Activated T-cell treated with anti-CD3 and anti-CD28 coated beads, Interleukin-2, amount 50 U/mL, for 72 hours (primary cell): ENCODE results near the gene SLC29A1. TPM values are rescaled to one million over a fixed set of nuclear protein-coding genes. Genes with fewer than 3 reads are reported as not detected.
A peak's percentile ranks its signal among the peaks of the same experiment; 100 is the strongest.
"Not testable (repeated sequence)": the region's sequence is repeated elsewhere in the genome, so short reads cannot be mapped to it uniquely, and the experiment has no call there.

Experiments
- ATAC-seq, 2 donors: fragments of 150-1000 bp; cut with Tn5 transposase; replicated peaks in 1 of 2; 2 replicates each; pipeline ENCODE4 v1.10.0; 2021; ENCODE audit warnings: moderate library complexity in 2 of 2, mild to moderate bottlenecking in 1 of 2
- DNase-seq, 2 donors: peaks; one replicate each; pipeline ENCODE4 v3.0.0; 2021 to 2022; ENCODE audit warnings: mixed read lengths in 1 of 2
- H3K27ac Mint-ChIP-seq: one replicate; pipeline ENCODE4 v1.8.0; 2022; ENCODE audit warnings: mild to moderate bottlenecking, moderate library complexity, mixed read lengths
- H3K27me3 Mint-ChIP-seq: one replicate; pipeline ENCODE4 v1.8.0; 2022; ENCODE audit warnings: low read depth, mixed read lengths
- H3K36me3 Mint-ChIP-seq, 2 donors: one replicate each; pipeline ENCODE4 v1.8.0; 2022; ENCODE audit warnings: mixed read lengths in 2 of 2, mild to moderate bottlenecking in 1 of 2; ENCODE audit not compliant: insufficient read depth in 2 of 2
- H3K4me1 Mint-ChIP-seq: one replicate; pipeline ENCODE4 v1.8.0; 2022; ENCODE audit warnings: low read depth, mixed read lengths
- H3K4me3 Mint-ChIP-seq, 2 donors: one replicate each; pipeline ENCODE4 v1.8.0; 2022; ENCODE audit warnings: mild to moderate bottlenecking in 2 of 2, mixed read lengths in 2 of 2, moderate library complexity in 2 of 2
- H3K9me3 Mint-ChIP-seq, 2 donors: one replicate each; pipeline ENCODE4 v1.8.0; 2022; ENCODE audit warnings: mixed read lengths in 2 of 2
- total RNA-seq, 2 donors: library from RNA; stranded (reverse); gene quantifications; one replicate each; pipeline ENCODE4 v1.2.3, GENCODE V29; 2022

The SLC29A1 gene
- total RNA-seq, 2 donors from 2014 or later = 21.7 to 28.0 TPM

- ATAC-seq = no peak
- DNase-seq = no peak
- H3K36me3 Mint-ChIP-seq = peaks cover 0 to 8% of the 10 kb centered on the region in 2 donors
- no peaks in the 10 kb centered on the region for H3K9me3 Mint-ChIP-seq
- no peaks in the 10 kb centered on the region for H3K27me3 Mint-ChIP-seq
- H3K4me1 Mint-ChIP-seq = peaks cover 30% of the 10 kb centered on the region
- H3K27ac Mint-ChIP-seq = no peak overlapping the region
- no peak overlapping the region for H3K4me3 Mint-ChIP-seq
Measured at GRCh38 chr6:44228836-44229235, 5.4 kb downstream of the SLC29A1 start.

- H3K36me3 Mint-ChIP-seq = peaks cover 0 to 8% of the 10 kb centered on the region in 2 donors
- H3K4me1 Mint-ChIP-seq = peaks cover 31% of the 10 kb centered on the region
- ATAC-seq (no peak), DNase-seq (no peak)
- no peak overlapping the region for H3K4me3 Mint-ChIP-seq
- no peaks in the 10 kb centered on the region for H3K27me3 Mint-ChIP-seq
- H3K9me3 Mint-ChIP-seq = no peaks in the 10 kb centered on the region
- H3K27ac Mint-ChIP-seq = no peak overlapping the region
Measured at GRCh38 chr6:44229376-44230033, 6.1 kb downstream of the SLC29A1 start.

GRCh38 chr6:44230034-44230675, 6.8 kb downstream of the SLC29A1 start:
- H3K4me1 Mint-ChIP-seq = peaks cover 25% of the 10 kb centered on the region
- no peak overlapping the region for H3K27ac Mint-ChIP-seq
- peaks cover 0 to 8% of the 10 kb centered on the region in 2 donors for H3K36me3 Mint-ChIP-seq
- DNase-seq = no peak
- H3K4me3 Mint-ChIP-seq = no peak overlapping the region
- H3K27me3 Mint-ChIP-seq = no peaks in the 10 kb centered on the region
- H3K9me3 Mint-ChIP-seq = no peaks in the 10 kb centered on the region
- ATAC-seq = no peak

- H3K27ac Mint-ChIP-seq, H3K36me3 Mint-ChIP-seq, DNase-seq, ATAC-seq, H3K4me3 Mint-ChIP-seq, H3K27me3 Mint-ChIP-seq, H3K9me3 Mint-ChIP-seq: not testable (repeated sequence)
- H3K4me1 Mint-ChIP-seq = peaks cover 13% of the 10 kb centered on the region
Measured at GRCh38 chr6:44231426-44231825, 8.0 kb downstream of the SLC29A1 start.

GRCh38 chr6:44232676-44233566, 9.5 kb downstream of the SLC29A1 start:
- Mint-ChIP-seq H3K9me3 (no peaks in the 10 kb centered on the region), H3K4me1 (peaks cover 25% of the 10 kb centered on the region), H3K27ac (no peak overlapping the region), H3K27me3 (no peaks in the 10 kb centered on the region), H3K4me3 (no peak overlapping the region), H3K36me3 (peaks cover 0 to 7% of the 10 kb centered on the region in 2 donors)
- no peak for ATAC-seq
- no peak for DNase-seq

GRCh38 chr6:44233567-44234100, 10.2 kb downstream of the SLC29A1 start:
- Mint-ChIP-seq H3K36me3 (peaks cover 0 to 7% of the 10 kb centered on the region in 2 donors), H3K4me1 (peaks cover 32% of the 10 kb centered on the region), H3K4me3 (no peak overlapping the region), H3K27ac (no peak overlapping the region), H3K9me3 (no peaks in the 10 kb centered on the region), H3K27me3 (no peaks in the 10 kb centered on the region)
- no peak for ATAC-seq
- no peak for DNase-seq

- Mint-ChIP-seq H3K36me3 (peaks cover 0 to 7% of the 10 kb centered on the region in 2 donors), H3K9me3 (no peaks in the 10 kb centered on the region), H3K27ac (no peak overlapping the region), H3K4me3 (no peak overlapping the region), H3K4me1 (peaks cover 38% of the 10 kb centered on the region), H3K27me3 (no peaks in the 10 kb centered on the region)
- DNase-seq (peak in 1 of 2 donors; percentile 26), ATAC-seq (no peak)
Measured at GRCh38 chr6:44234101-44235025, 11.0 kb downstream of the SLC29A1 start.

- Mint-ChIP-seq H3K9me3 (no peaks in the 10 kb centered on the region), H3K4me1 (peaks cover 38% of the 10 kb centered on the region), H3K27ac (no peak overlapping the region), H3K4me3 (no peak overlapping the region), H3K27me3 (no peaks in the 10 kb centered on the region), H3K36me3 (peaks cover 0 to 7% of the 10 kb centered on the region in 2 donors)
- ATAC-seq = no peak
- DNase-seq = no peak
Measured at GRCh38 chr6:44235269-44235668, 11.9 kb downstream of the SLC29A1 start.

GRCh38 chr6:44235891-44236516, 12.6 kb downstream of the SLC29A1 start:
- Mint-ChIP-seq H3K36me3 (peaks cover 0 to 4% of the 10 kb centered on the region in 2 donors), H3K4me1 (peaks cover 38% of the 10 kb centered on the region), H3K27ac (no peak overlapping the region), H3K4me3 (peak overlapping the region in 1 of 2 donors; percentile 12), H3K9me3 (no peaks in the 10 kb centered on the region), H3K27me3 (no peaks in the 10 kb centered on the region)
- no peak for ATAC-seq
- no peak for DNase-seq

GRCh38 chr6:44237021-44237812, 13.8 kb downstream of the SLC29A1 start:
- Mint-ChIP-seq H3K27ac (peak overlapping the region; percentile 38), H3K27me3 (no peaks in the 10 kb centered on the region), H3K4me1 (peaks cover 38% of the 10 kb centered on the region), H3K9me3 (no peaks in the 10 kb centered on the region), H3K36me3 (peaks cover 0 to 4% of the 10 kb centered on the region in 2 donors), H3K4me3 (peak overlapping the region; percentile 38 to 90)
- peak; percentile 80 to 86 for DNase-seq
- ATAC-seq = peak; percentile 85 to 86

- ATAC-seq (peak; percentile 81), DNase-seq (peak; percentile 84 to 90)
- H3K4me3 Mint-ChIP-seq = peak overlapping the region; percentile 38 to 90
- no peaks in the 10 kb centered on the region for H3K27me3 Mint-ChIP-seq
- H3K27ac Mint-ChIP-seq = peak overlapping the region; percentile 38
- H3K4me1 Mint-ChIP-seq = peaks cover 38% of the 10 kb centered on the region
- peaks cover 0 to 3% of the 10 kb centered on the region in 2 donors for H3K36me3 Mint-ChIP-seq
- no peaks in the 10 kb centered on the region for H3K9me3 Mint-ChIP-seq
Measured at GRCh38 chr6:44237813-44238433, 14.5 kb downstream of the SLC29A1 start.
